SW 1271 (cell line): ENCODE results near the gene PHACTR1.

Experiments used
- DNase-seq, 2 experiments: peaks; one replicate each; lab custom pipeline; 2025; lab: John Stamatoyannopoulos, UW

Gene PHACTR1

GRCh38 chr6:13289789-13290318 lies 573.3 kb downstream of the PHACTR1 start:
- no peak for DNase-seq

- DNase-seq = no peak
Measured at GRCh38 chr6:13290335-13290734, 573.8 kb downstream of the PHACTR1 start.

GRCh38 chr6:13292774-13293173 lies 576.2 kb downstream of the PHACTR1 start:
- DNase-seq = no peak

GRCh38 chr6:13294499-13295069 lies 578.0 kb downstream of the PHACTR1 start:
- DNase-seq = no peak

GRCh38 chr6:13295576-13295975 lies 579.0 kb downstream of the PHACTR1 start:
- no peak for DNase-seq

GRCh38 chr6:13296536-13296997 lies 580.0 kb downstream of the PHACTR1 start:
- no peak for DNase-seq

GRCh38 chr6:13297391-13297790 lies 580.8 kb downstream of the PHACTR1 start:
- no peak for DNase-seq

- DNase-seq = no peak
Measured at GRCh38 chr6:13298446-13298845, 581.9 kb downstream of the PHACTR1 start.

GRCh38 chr6:13299403-13299821 lies 582.8 kb downstream of the PHACTR1 start:
- no peak for DNase-seq

GRCh38 chr6:13299918-13300317 lies 583.4 kb downstream of the PHACTR1 start:
- DNase-seq = no peak

GRCh38 chr6:13300643-13301590 lies 584.4 kb downstream of the PHACTR1 start:
- DNase-seq = no peak

GRCh38 chr6:13302291-13302690 lies 585.7 kb downstream of the PHACTR1 start:
- DNase-seq = no peak

- peak; percentile 49 to 59 for DNase-seq
Measured at GRCh38 chr6:13302751-13303667, 586.4 kb downstream of the PHACTR1 start.

GRCh38 chr6:13303668-13304017 lies 587.1 kb downstream of the PHACTR1 start:
- DNase-seq = no peak

GRCh38 chr6:13304101-13304500 lies 587.5 kb downstream of the PHACTR1 start:
- no peak for DNase-seq

- no peak for DNase-seq
Measured at GRCh38 chr6:13304580-13305260, 588.2 kb downstream of the PHACTR1 start.

- DNase-seq = no peak
Measured at GRCh38 chr6:13305288-13305687, 588.7 kb downstream of the PHACTR1 start.

- DNase-seq = no peak
Measured at GRCh38 chr6:13305791-13306190, 589.2 kb downstream of the PHACTR1 start.

- DNase-seq = no peak
Measured at GRCh38 chr6:13307508-13307995, 591.0 kb downstream of the PHACTR1 start.

- DNase-seq = no peak
Measured at GRCh38 chr6:13308332-13308731, 591.8 kb downstream of the PHACTR1 start.

GRCh38 chr6:13311155-13311554 lies 594.6 kb downstream of the PHACTR1 start:
- DNase-seq = no peak
